NT2/D1 (cell line): ENCODE results near the gene MAVS.
A peak's percentile ranks its signal among the peaks of the same experiment; 100 is the strongest.

Source experiments
- DNase-seq: peaks from one replicate; pipeline ENCODE4 v3.0.0-alpha.2; 2011; ENCODE audit warnings: low read depth, low spot score
- H3K27me3 ChIP-seq: 2 replicates; pipeline ENCODE4 v1.6.0; 2011; ENCODE audit warnings: mild to moderate bottlenecking; ENCODE audit not compliant: insufficient read length, insufficient read depth
- H3K36me3 ChIP-seq: 2 replicates; pipeline ENCODE4 v1.6.1; 2011; ENCODE audit warnings: mild to moderate bottlenecking, low read length, mixed read lengths; ENCODE audit not compliant: insufficient read depth, insufficient read length
- H3K4me1 ChIP-seq: 2 replicates; pipeline ENCODE4 v1.5.1; 2011; ENCODE audit not compliant: insufficient read depth, insufficient read length
- H3K4me3 ChIP-seq: 2 replicates; pipeline ENCODE4 v1.5.1; 2011; ENCODE audit warnings: low read depth; ENCODE audit not compliant: insufficient read length
- H3K9ac ChIP-seq: 2 replicates; pipeline ENCODE4 v1.6.0; 2011; ENCODE audit warnings: low read depth; ENCODE audit not compliant: insufficient read length
- H3K9me3 ChIP-seq: 2 replicates; pipeline ENCODE4 v1.5.1; 2011; ENCODE audit warnings: mild to moderate bottlenecking, low read length; ENCODE audit not compliant: insufficient read depth
- SUZ12 ChIP-seq: IDR thresholded peaks from 2 replicates; pipeline ENCODE4 v1.6.1; 2011; ENCODE audit not compliant: insufficient read length, insufficient read depth; ENCODE audit errors: extremely low read depth
- YY1 ChIP-seq: IDR thresholded peaks from 2 replicates; pipeline ENCODE4 v1.6.1; 2011; ENCODE audit not compliant: insufficient read length, insufficient read depth
- ZNF274 ChIP-seq: IDR thresholded peaks from 2 replicates; pipeline ENCODE4 v1.6.1; 2011; ENCODE audit warnings: mild to moderate bottlenecking, low read depth, low read length

MAVS gene

DNA sequence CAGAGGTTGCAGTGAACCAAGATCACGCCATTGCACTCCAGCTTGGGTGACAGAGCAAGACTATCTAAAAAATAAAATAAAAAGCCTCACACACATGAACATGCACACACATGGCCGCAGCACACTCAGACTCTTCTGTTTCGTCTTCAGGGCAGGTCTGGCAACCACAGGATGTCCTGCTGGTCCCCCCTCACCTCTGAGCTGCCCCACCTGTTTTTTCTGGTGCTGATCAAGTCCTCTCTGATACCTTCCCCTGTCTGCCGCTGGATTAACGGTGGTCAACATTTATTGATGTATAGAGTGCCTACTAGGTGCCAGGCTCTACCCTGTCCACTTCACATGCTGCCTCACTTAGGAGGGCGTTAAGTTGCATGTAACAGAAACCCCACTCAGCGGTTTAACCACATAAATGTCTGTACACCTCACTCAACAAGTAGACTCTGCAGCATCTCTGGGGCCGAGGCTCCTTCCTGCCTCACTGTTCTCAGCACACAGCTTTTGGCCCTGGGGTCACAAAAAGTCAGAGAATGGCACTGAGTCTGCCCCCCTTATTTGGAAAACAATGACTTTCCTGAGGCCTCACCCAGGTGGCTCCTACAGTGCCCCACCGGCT is 30.8 kb upstream of the MAVS start:
- Histone ChIP-seq H3K4me1 (peaks cover 7% of the 10 kb centered on the region), H3K36me3 (no peaks in the 10 kb centered on the region), H3K9ac (no peak overlapping the region), H3K27me3 (no peaks in the 10 kb centered on the region), H3K4me3 (no peak overlapping the region), H3K9me3 (no peaks in the 10 kb centered on the region)
- no peak for DNase-seq
- TF ChIP-seq SUZ12 (no peak), YY1 (no peak), ZNF274 (no peak)

DNA sequence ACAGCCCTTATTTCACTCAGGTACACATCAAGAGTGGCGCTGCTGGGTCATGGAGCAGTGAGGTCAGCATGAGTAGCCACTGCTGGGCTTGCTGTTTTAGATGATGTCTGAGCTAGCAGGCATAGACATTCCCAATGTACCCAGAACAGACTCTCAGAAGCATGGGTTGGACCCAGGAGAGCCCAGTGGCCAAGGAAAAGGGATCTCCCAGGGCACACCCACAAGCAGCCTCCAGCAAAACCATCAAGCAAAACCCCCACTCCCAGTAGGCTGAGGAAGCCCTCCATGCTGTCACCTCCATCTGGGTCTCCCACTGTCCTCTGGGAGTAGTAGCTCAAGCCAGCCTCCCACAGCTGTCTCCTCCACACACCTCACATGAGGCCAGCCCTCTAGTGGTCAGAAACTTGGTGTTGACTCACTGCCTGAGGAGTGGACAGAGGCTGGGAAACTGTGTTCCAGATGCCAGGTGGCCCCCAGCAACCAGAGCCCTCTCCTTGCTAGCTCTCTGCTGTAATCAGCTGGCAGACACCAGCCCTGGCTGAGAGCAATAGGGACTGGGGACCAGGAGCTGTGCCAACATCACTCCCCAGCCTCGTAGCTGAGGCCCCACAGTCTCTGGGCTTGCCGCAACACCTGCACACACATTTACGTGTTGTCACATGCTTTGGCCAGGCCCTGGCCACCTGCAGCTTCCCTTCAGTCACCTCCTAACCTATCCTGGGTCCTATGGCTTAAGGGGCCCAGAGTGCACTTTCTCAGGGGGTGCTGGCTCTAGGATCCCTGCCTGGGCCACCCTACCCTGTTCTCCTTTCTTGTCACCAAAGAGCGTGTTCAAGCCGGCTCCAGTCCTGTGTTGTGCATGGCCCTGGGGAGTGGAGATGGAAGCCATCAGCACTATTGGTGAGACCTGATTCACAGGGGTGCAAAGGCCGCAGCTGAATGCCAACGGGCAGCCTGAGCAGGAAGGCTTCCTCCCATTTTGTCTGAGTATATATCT is 28.2 kb upstream of the MAVS start:
- Histone ChIP-seq H3K36me3 (peaks cover 12% of the 10 kb centered on the region), H3K9ac (peak overlapping the region; percentile 47), H3K4me1 (peaks cover 4% of the 10 kb centered on the region), H3K9me3 (no peaks in the 10 kb centered on the region), H3K4me3 (no peak overlapping the region), H3K27me3 (no peaks in the 10 kb centered on the region)
- TF ChIP-seq ZNF274 (no peak), SUZ12 (no peak), YY1 (no peak)
- no peak for DNase-seq

DNA sequence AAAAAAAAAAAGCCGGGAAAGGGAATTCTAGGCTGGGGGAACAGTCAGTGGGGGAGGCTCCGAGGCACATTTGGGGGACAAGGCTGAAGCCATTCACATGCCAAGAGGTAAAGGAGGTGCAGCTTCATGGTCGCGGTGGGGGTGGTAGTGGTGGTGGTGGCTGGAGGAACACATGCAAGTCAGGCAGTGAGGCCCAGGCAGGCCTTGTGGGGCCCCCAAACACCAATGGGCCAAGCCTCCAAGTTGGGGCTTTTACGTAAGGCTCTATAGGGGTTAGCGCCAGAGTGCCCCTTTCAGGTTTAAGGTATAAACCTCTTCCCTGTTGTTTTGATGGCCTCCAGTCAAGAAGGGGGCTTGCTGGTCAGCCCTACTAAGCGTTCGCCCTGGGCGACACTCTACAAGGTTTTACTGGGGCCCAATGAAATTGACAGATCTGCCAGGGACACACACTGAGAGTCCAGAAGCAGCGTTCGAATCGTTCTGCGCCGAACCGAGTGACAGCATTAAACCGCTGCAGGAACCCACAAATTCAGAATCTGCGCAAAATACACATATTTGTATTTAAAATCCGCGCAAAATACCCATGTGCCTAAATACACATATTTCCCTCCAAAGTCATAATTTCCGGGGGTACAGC is 27.1 kb upstream of the MAVS start:
- peaks cover 22% of the 10 kb centered on the region for H3K36me3 ChIP-seq
- H3K4me1 ChIP-seq: peaks cover 4% of the 10 kb centered on the region
- TF ChIP-seq SUZ12: no peak
- no peak for TF ChIP-seq YY1
- TF ChIP-seq ZNF274: no peak
- peak overlapping the region; percentile 77 for H3K4me3 ChIP-seq
- H3K9ac ChIP-seq: peak overlapping the region; percentile 70
- H3K27me3 ChIP-seq: no peaks in the 10 kb centered on the region
- DNase-seq: no peak
- no peaks in the 10 kb centered on the region for H3K9me3 ChIP-seq

DNA sequence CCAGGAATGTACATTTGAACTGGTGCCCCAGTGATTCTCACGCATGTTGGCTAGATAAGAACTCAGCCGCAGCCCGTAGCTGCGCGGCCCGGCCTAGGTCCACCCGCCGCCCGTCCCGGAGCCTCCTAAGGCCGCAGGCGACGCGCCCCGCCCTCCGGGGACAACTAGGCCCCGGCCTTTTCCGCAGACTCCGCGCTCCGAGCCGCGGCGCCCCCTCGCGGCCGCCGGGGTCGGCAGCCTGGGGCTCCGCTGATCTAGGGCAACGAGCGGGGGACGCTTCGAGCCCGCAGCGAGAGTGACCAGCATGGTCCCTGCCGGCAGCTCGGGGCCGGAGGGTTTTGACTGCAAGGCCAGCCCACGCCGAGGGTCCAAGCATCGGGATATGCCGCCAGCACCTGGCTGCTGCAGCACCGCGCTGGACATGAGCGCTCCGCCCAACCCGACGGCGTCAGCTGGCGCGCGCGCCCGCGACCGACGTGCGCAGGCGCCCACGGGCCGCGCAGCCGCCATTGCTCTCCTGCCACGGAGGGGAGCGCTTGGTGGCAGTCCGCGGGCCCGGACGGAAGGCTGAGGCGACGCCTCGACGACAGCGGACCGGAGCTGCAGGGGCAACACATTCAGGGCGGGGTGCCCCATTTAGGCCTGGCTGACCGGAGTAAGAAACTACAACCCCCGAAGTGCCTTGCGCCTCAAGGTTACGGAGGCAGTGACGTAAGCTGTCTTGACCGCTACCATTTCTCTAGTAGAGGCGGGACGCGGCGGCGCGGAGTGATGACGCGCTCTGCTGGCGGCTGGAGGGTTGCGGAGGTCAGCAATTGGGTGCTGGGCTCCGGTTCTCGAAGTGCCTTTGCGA is 26.4 kb upstream of the MAVS start, which contains the start of gene AP5S1:
AP5S1 (plus strand) TSS at position 500 of the 853 bp plus-strand sequence. CDS start 1,571 bp downstream, outside the sequence.
- no peaks in the 10 kb centered on the region for H3K9me3 ChIP-seq
- TF ChIP-seq YY1 (peak; percentile 69), ZNF274 (no peak), SUZ12 (no peak)
- peak within 1 kb of the TSS; percentile 77 for H3K4me3 ChIP-seq
- DNase-seq: peak; percentile 97
- peaks cover 4% of the 10 kb centered on the region for H3K4me1 ChIP-seq
- H3K27me3 ChIP-seq: no peaks in the 10 kb centered on the region
- H3K36me3 ChIP-seq: peaks cover 26% of the 10 kb centered on the region
- peak within 1 kb of the TSS; percentile 98 for H3K9ac ChIP-seq

DNA sequence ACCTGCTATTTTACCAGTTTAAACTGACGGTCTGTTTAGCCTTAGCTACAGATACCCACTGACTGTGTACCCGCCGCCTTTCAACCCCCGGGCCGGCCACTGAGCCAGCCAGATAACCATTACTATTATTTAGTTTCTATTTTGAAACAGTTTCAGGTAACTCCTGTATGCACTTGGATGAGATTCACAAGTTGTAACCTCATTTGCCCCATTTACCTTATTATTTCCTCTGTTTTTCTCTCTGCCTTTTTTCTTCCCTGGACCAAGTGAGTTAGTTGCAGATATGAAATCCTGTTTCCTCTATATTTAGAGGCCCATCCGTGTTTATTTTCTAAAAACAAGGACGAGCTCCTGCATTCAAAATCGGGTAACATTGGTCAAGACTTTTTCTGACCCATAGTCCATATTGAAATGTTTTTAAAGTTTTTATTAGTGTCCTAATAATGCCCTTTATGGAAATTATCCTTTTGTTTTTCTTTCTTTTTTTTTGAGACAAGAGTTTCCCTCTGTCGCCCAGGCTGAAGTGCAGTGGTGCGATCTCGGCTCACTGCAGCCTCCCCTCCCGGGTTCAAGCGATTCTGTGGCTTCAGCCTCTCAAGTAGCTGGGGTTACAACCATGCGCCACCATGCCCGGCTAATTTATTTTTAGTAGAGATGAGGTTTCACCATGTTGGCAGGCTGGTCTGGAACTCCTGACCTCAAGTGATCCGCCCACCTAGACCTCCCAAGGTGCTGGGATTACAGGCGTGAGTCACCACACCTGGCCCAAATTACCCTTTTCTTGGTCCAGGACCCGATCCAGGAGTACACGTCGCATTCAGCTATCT is 25.5 kb upstream of the MAVS start:
- Histone ChIP-seq H3K4me1 (peaks cover 4% of the 10 kb centered on the region), H3K36me3 (peaks cover 34% of the 10 kb centered on the region), H3K9me3 (no peaks in the 10 kb centered on the region), H3K9ac (peak overlapping the region; percentile 98), H3K27me3 (no peaks in the 10 kb centered on the region), H3K4me3 (peak overlapping the region; percentile 77)
- TF ChIP-seq YY1 (no peak), ZNF274 (no peak)
- no peak for DNase-seq

DNA sequence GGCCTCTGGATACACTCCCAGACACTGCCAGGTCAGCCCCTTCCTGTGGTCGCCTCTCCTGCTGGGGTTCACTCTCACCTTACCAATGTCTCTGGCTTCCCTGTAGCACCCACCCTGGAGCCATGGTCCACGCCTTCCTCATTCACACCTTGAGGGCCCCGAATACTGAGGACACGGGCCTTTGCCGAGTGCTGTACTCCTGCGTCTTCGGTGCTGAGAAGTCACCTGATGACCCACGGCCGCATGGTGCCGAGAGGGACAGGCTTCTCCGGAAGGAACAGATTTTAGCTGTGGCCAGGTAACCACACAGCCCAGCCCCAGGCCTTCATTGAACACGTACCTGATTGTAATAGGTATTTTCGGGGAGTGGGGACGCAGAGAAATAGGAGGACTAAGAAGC is 24.6 kb upstream of the MAVS start:
- no peak overlapping the region for H3K9ac ChIP-seq
- no peak for DNase-seq
- peaks cover 39% of the 10 kb centered on the region for H3K36me3 ChIP-seq
- H3K9me3 ChIP-seq: no peaks in the 10 kb centered on the region
- H3K4me1 ChIP-seq: peaks cover 4% of the 10 kb centered on the region
- no peaks in the 10 kb centered on the region for H3K27me3 ChIP-seq
- no peak overlapping the region for H3K4me3 ChIP-seq
- TF ChIP-seq ZNF274: no peak
- no peak for TF ChIP-seq SUZ12
- TF ChIP-seq YY1: no peak
